Measurements from ENCODE around the gene ADGRL3. TPM values are rescaled to one million over a fixed set of nuclear protein-coding genes. Genes with fewer than 3 reads are reported as not detected.
"Not testable (repeated sequence)": the region's sequence is repeated elsewhere in the genome, so short reads cannot be mapped to it uniquely, and the experiment has no call there.

Gene ADGRL3
- total RNA-seq, 2 experiments from 2014 or later = not detected

- Mint-ChIP-seq H3K36me3 (no peaks in the 10 kb centered on the region), H3K4me3 (no peak overlapping the region), H3K27ac (no peak overlapping the region), H3K27me3 (no peaks in the 10 kb centered on the region), H3K9me3 (peaks cover 10% of the 10 kb centered on the region), H3K4me1 (ENCODE audit: low read depth) (no peaks in the 10 kb centered on the region)
- ChIA-PET POLR2A (no interaction called here), CTCF (no interaction called here)
- intact Hi-C loops (cut with micrococcal nuclease) = no loop called here
- no peak for DNase-seq
These were observed 430.4 kb downstream of the ADGRL3 start for GRCh38 chr4:61630548-61630947.

- no peaks in the 10 kb centered on the region for H3K27me3 Mint-ChIP-seq
- intact Hi-C loops (cut with micrococcal nuclease) = no loop called here
- no peaks in the 10 kb centered on the region for H3K36me3 Mint-ChIP-seq
- H3K4me3 Mint-ChIP-seq = no peak overlapping the region
- ChIA-PET CTCF (no interaction called here), POLR2A (no interaction called here)
- no peak for DNase-seq
- H3K4me1 Mint-ChIP-seq (ENCODE audit: low read depth) = no peaks in the 10 kb centered on the region
- no peak overlapping the region for H3K27ac Mint-ChIP-seq
- peaks cover 8% of the 10 kb centered on the region for H3K9me3 Mint-ChIP-seq
These were observed 438.5 kb downstream of the ADGRL3 start for GRCh38 chr4:61638591-61638990.

- CTCF ChIA-PET; H3K27ac Mint-ChIP-seq; DNase-seq; H3K9me3 Mint-ChIP-seq; H3K27me3 Mint-ChIP-seq; H3K4me3 Mint-ChIP-seq; POLR2A ChIA-PET; intact Hi-C loops (cut with micrococcal nuclease); H3K36me3 Mint-ChIP-seq; H3K4me1 Mint-ChIP-seq (ENCODE audit: low read depth): not testable (repeated sequence)
These were observed 446.7 kb downstream of the ADGRL3 start for GRCh38 chr4:61646746-61647350.

- DNase-seq = no peak
- H3K4me3 Mint-ChIP-seq = no peak overlapping the region
- CTCF ChIA-PET = no interaction called here
- no peaks in the 10 kb centered on the region for H3K27me3 Mint-ChIP-seq
- intact Hi-C loops (cut with micrococcal nuclease) = no loop called here
- H3K4me1 Mint-ChIP-seq (ENCODE audit: low read depth) = no peaks in the 10 kb centered on the region
- H3K27ac Mint-ChIP-seq = no peak overlapping the region
- H3K36me3 Mint-ChIP-seq = no peaks in the 10 kb centered on the region
- peaks cover 5% of the 10 kb centered on the region for H3K9me3 Mint-ChIP-seq
- POLR2A ChIA-PET = no interaction called here
These were observed 448.1 kb downstream of the ADGRL3 start for GRCh38 chr4:61648264-61648663.

GRCh38 chr4:61657016-61657415 lies 456.9 kb downstream of the ADGRL3 start:
- H3K27me3 Mint-ChIP-seq = no peaks in the 10 kb centered on the region
- ChIA-PET CTCF (no interaction called here), POLR2A (no interaction called here)
- peaks cover 4% of the 10 kb centered on the region for H3K9me3 Mint-ChIP-seq
- no peaks in the 10 kb centered on the region for H3K4me1 Mint-ChIP-seq (ENCODE audit: low read depth)
- intact Hi-C loops (cut with micrococcal nuclease) = no loop called here
- H3K36me3 Mint-ChIP-seq = no peaks in the 10 kb centered on the region
- H3K4me3 Mint-ChIP-seq = no peak overlapping the region
- H3K27ac Mint-ChIP-seq = no peak overlapping the region
- no peak for DNase-seq

GRCh38 chr4:61661960-61662359 lies 461.8 kb downstream of the ADGRL3 start:
- Mint-ChIP-seq H3K27me3 (no peaks in the 10 kb centered on the region), H3K36me3 (no peaks in the 10 kb centered on the region), H3K4me1 (ENCODE audit: low read depth) (no peaks in the 10 kb centered on the region), H3K27ac (no peak overlapping the region), H3K9me3 (peaks cover 2% of the 10 kb centered on the region), H3K4me3 (no peak overlapping the region)
- intact Hi-C loops (cut with micrococcal nuclease) = no loop called here
- ChIA-PET POLR2A (no interaction called here), CTCF (no interaction called here)
- no peak for DNase-seq

GRCh38 chr4:61662362-61662761 lies 462.2 kb downstream of the ADGRL3 start:
- Mint-ChIP-seq H3K27me3 (no peaks in the 10 kb centered on the region), H3K9me3 (peaks cover 2% of the 10 kb centered on the region), H3K27ac (no peak overlapping the region), H3K36me3 (no peaks in the 10 kb centered on the region), H3K4me1 (ENCODE audit: low read depth) (no peaks in the 10 kb centered on the region), H3K4me3 (no peak overlapping the region)
- intact Hi-C loops (cut with micrococcal nuclease) = no loop called here
- ChIA-PET CTCF (no interaction called here), POLR2A (no interaction called here)
- no peak for DNase-seq

- H3K27me3 Mint-ChIP-seq = no peaks in the 10 kb centered on the region
- H3K4me1 Mint-ChIP-seq (ENCODE audit: low read depth) = no peaks in the 10 kb centered on the region
- intact Hi-C loops (cut with micrococcal nuclease) = no loop called here
- DNase-seq = no peak
- H3K4me3 Mint-ChIP-seq = no peak overlapping the region
- no peak overlapping the region for H3K27ac Mint-ChIP-seq
- ChIA-PET POLR2A (no interaction called here), CTCF (no interaction called here)
- H3K9me3 Mint-ChIP-seq = peaks cover 7% of the 10 kb centered on the region
- H3K36me3 Mint-ChIP-seq = no peaks in the 10 kb centered on the region
These were observed 463.2 kb downstream of the ADGRL3 start for GRCh38 chr4:61663310-61663709.

- Mint-ChIP-seq H3K27me3 (no peaks in the 10 kb centered on the region), H3K4me1 (ENCODE audit: low read depth) (no peaks in the 10 kb centered on the region), H3K9me3 (peaks cover 9% of the 10 kb centered on the region), H3K4me3 (no peak overlapping the region), H3K27ac (no peak overlapping the region), H3K36me3 (no peaks in the 10 kb centered on the region)
- intact Hi-C loops (cut with micrococcal nuclease) = no loop called here
- CTCF ChIA-PET = no interaction called here
- no peak for DNase-seq
- POLR2A ChIA-PET = no interaction called here
These were observed 465.5 kb downstream of the ADGRL3 start for GRCh38 chr4:61665649-61666048.

GRCh38 chr4:61666244-61666643 lies 466.1 kb downstream of the ADGRL3 start:
- ChIA-PET CTCF (no interaction called here), POLR2A (no interaction called here)
- H3K4me1 Mint-ChIP-seq (ENCODE audit: low read depth) = no peaks in the 10 kb centered on the region
- no peak overlapping the region for H3K27ac Mint-ChIP-seq
- intact Hi-C loops (cut with micrococcal nuclease) = no loop called here
- no peaks in the 10 kb centered on the region for H3K27me3 Mint-ChIP-seq
- no peak for DNase-seq
- H3K36me3 Mint-ChIP-seq = no peaks in the 10 kb centered on the region
- no peak overlapping the region for H3K4me3 Mint-ChIP-seq
- H3K9me3 Mint-ChIP-seq = peaks cover 9% of the 10 kb centered on the region

- no peaks in the 10 kb centered on the region for H3K4me1 Mint-ChIP-seq (ENCODE audit: low read depth)
- peaks cover 11% of the 10 kb centered on the region for H3K9me3 Mint-ChIP-seq
- POLR2A ChIA-PET = no interaction called here
- no peak for DNase-seq
- no peak overlapping the region for H3K27ac Mint-ChIP-seq
- intact Hi-C loops (cut with micrococcal nuclease) = no loop called here
- no peak overlapping the region for H3K4me3 Mint-ChIP-seq
- CTCF ChIA-PET = no interaction called here
- no peaks in the 10 kb centered on the region for H3K27me3 Mint-ChIP-seq
- H3K36me3 Mint-ChIP-seq = no peaks in the 10 kb centered on the region
These were observed 471.5 kb downstream of the ADGRL3 start for GRCh38 chr4:61671599-61671998.

GRCh38 chr4:61675464-61675863 lies 475.3 kb downstream of the ADGRL3 start:
- ChIA-PET CTCF (no interaction called here), POLR2A (no interaction called here)
- H3K4me1 Mint-ChIP-seq (ENCODE audit: low read depth) = no peaks in the 10 kb centered on the region
- no peak overlapping the region for H3K4me3 Mint-ChIP-seq
- no peaks in the 10 kb centered on the region for H3K27me3 Mint-ChIP-seq
- no peak overlapping the region for H3K27ac Mint-ChIP-seq
- H3K36me3 Mint-ChIP-seq = no peaks in the 10 kb centered on the region
- H3K9me3 Mint-ChIP-seq = peaks cover 5% of the 10 kb centered on the region
- no peak for DNase-seq
- intact Hi-C loops (cut with micrococcal nuclease) = no loop called here

- Mint-ChIP-seq H3K36me3 (no peaks in the 10 kb centered on the region), H3K27ac (no peak overlapping the region), H3K4me1 (ENCODE audit: low read depth) (no peaks in the 10 kb centered on the region), H3K9me3 (peaks cover 7% of the 10 kb centered on the region), H3K4me3 (no peak overlapping the region), H3K27me3 (no peaks in the 10 kb centered on the region)
- ChIA-PET CTCF (no interaction called here), POLR2A (no interaction called here)
- intact Hi-C loops (cut with micrococcal nuclease) = no loop called here
- no peak for DNase-seq
These were observed 478.2 kb downstream of the ADGRL3 start for GRCh38 chr4:61678297-61678696.

GRCh38 chr4:61693520-61693919 lies 493.4 kb downstream of the ADGRL3 start:
- POLR2A ChIA-PET = no interaction called here

More at GRCh38 chr4:61693520-61693919, 493.4 kb downstream of the ADGRL3 start:
- no peaks in the 10 kb centered on the region for H3K4me1 Mint-ChIP-seq (ENCODE audit: low read depth)
- H3K4me3 Mint-ChIP-seq = no peak overlapping the region
- no peak overlapping the region for H3K27ac Mint-ChIP-seq
- intact Hi-C loops (cut with micrococcal nuclease) = no loop called here
- H3K36me3 Mint-ChIP-seq = no peaks in the 10 kb centered on the region
- no peaks in the 10 kb centered on the region for H3K27me3 Mint-ChIP-seq
- H3K9me3 Mint-ChIP-seq = peaks cover 4% of the 10 kb centered on the region
- DNase-seq = no peak
- CTCF ChIA-PET = no interaction called here

Measured in activated CD4-positive, alpha-beta memory T cell treated with anti-CD3 and anti-CD28 coated beads for 36 hours (primary cell).